Suprapubic skin (tissue), 4 donors: Measurements from ENCODE around the gene CADPS2. TPM values are rescaled to one million over a fixed set of nuclear protein-coding genes. Genes with fewer than 3 reads are reported as not detected.

Experiments
- DNase-seq, 2 donors: peaks; one replicate each; pipeline ENCODE4 v3.0.0-alpha.2; 2019; ENCODE audit warnings: low spot score in 2 of 2
- H3K27ac ChIP-seq: fragments of 200-600 bp; sonication (generic); one replicate; pipeline ENCODE4 v1.5.1; 2019
- H3K27me3 ChIP-seq: fragments of 200-600 bp; sonication (generic); one replicate; pipeline ENCODE4 v1.5.1; 2019
- H3K36me3 ChIP-seq: fragments of 200-600 bp; sonication (generic); one replicate; pipeline ENCODE4 v1.5.1; 2019
- H3K4me1 ChIP-seq: fragments of 200-600 bp; sonication (generic); one replicate; pipeline ENCODE4 v1.5.1; 2019
- H3K4me3 ChIP-seq: fragments of 200-600 bp; sonication (generic); one replicate; pipeline ENCODE4 v1.5.1; 2019; ENCODE audit warnings: mild to moderate bottlenecking
- H3K9me3 ChIP-seq: fragments of 200-600 bp; sonication (generic); one replicate; pipeline ENCODE4 v1.5.1; 2019
- CTCF ChIP-seq, 2 donors: fragments of 200-600 bp in 1 of 2; fragments of 450-650 bp in 1 of 2; sonication (generic) in 1 of 2; IDR thresholded peaks; one replicate each; pipeline ENCODE4 v1.5.1; 2016 to 2019; ENCODE audit warnings: antibody characterized with exemption in 2 of 2, mild to moderate bottlenecking in 1 of 2, moderate library complexity in 1 of 2
- EP300 ChIP-seq: sonication (generic); formaldehyde crosslinking; IDR thresholded peaks from one replicate; pipeline ENCODE4 v1.6.1; 2017; ENCODE audit warnings: antibody characterized with exemption
- POLR2A ChIP-seq, 2 donors: fragments of 450-650 bp; IDR thresholded peaks; one replicate each; pipeline ENCODE4 v1.6.1; 2017; ENCODE audit warnings: antibody characterized with exemption in 2 of 2, mild to moderate bottlenecking in 2 of 2, moderate library complexity in 2 of 2
- POLR2AphosphoS5 ChIP-seq, 3 donors: sonication (generic); formaldehyde crosslinking; IDR thresholded peaks; one replicate each; pipeline ENCODE4 v1.6.1; 2017; ENCODE audit warnings: antibody characterized with exemption in 3 of 3
- WGBS: methylation state at CpG from one replicate; pipeline ENCODE4 v1.1.5; 2018; 5-methylcytosine and 5-hydroxymethylcytosine counted together
- total RNA-seq, 4 donors: library from RNA; depleted of rRNA; stranded (reverse); fragments of >200 nt; gene quantifications; one replicate each; pipeline ENCODE4 v1.1.0, GENCODE V29; 2016

CADPS2 gene
- total RNA-seq, 4 donors from 2014 or later = 3.9 to 9.8 (median 8.1) TPM

GRCh38 chr7:122467661-122468449 is 418.4 kb downstream of the CADPS2 start:
- H3K9me3 ChIP-seq = no peaks in the 10 kb centered on the region
- 68% methylated on average over 4 of the region's 4 CpGs for WGBS
- no peaks in the 10 kb centered on the region for H3K27me3 ChIP-seq

DNA sequence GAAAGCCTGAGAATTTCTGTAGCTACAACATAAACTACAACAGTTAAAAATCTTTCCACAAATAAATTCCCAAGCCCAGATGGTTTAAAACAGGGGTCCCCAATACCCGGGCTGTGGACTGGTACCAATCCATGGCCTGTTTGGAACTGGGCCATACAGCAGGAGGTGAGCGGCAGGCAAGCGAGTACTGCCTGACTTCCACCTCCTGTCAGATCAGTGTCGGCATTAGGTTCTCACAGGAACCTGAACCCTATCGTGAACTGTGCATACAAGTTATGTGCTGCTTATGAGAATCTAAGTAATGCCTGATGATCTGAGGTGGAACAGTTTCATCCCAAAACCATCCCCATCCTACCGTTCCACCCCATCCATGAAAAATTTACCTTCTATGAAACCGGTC is 421.0 kb downstream of the CADPS2 start:
- no peaks in the 10 kb centered on the region for H3K27me3 ChIP-seq
- no peaks in the 10 kb centered on the region for H3K9me3 ChIP-seq
- H3K36me3 ChIP-seq = no peaks in the 10 kb centered on the region
- WGBS = 95% methylated on average over 7 of the region's 7 CpGs
- TF ChIP-seq POLR2A (IDR thresholded peaks at IDR 0.05) = no peak
- TF ChIP-seq POLR2AphosphoS5 (IDR thresholded peaks at IDR 0.05) = no peak
- no peak for TF ChIP-seq EP300
- no peak for TF ChIP-seq CTCF (IDR thresholded peaks at IDR 0.05)
- DNase-seq = no peak
- H3K27ac ChIP-seq = no peak overlapping the region
- H3K4me3 ChIP-seq = no peak overlapping the region
- no peaks in the 10 kb centered on the region for H3K4me1 ChIP-seq

More at GRCh38 chr7:122467661-122468449, 418.4 kb downstream of the CADPS2 start:
- TF ChIP-seq POLR2A (IDR thresholded peaks at IDR 0.05) (no peak), POLR2AphosphoS5 (IDR thresholded peaks at IDR 0.05) (no peak)
- Histone ChIP-seq H3K4me3 (no peak overlapping the region), H3K27ac (no peak overlapping the region), H3K36me3 (no peaks in the 10 kb centered on the region), H3K4me1 (no peaks in the 10 kb centered on the region)
- DNase-seq = no peak

- TF ChIP-seq POLR2AphosphoS5 (IDR thresholded peaks at IDR 0.05) (no peak), EP300 (no peak), CTCF (IDR thresholded peaks at IDR 0.05) (no peak), POLR2A (IDR thresholded peaks at IDR 0.05) (no peak)
- DNase-seq = no peak
- Histone ChIP-seq H3K36me3 (no peaks in the 10 kb centered on the region), H3K4me1 (no peaks in the 10 kb centered on the region), H3K4me3 (no peak overlapping the region), H3K9me3 (no peaks in the 10 kb centered on the region), H3K27me3 (no peaks in the 10 kb centered on the region), H3K27ac (no peak overlapping the region)
- 47% methylated on average over 1 of the region's 1 CpG for WGBS
Measured at GRCh38 chr7:122463631-122464030, 422.6 kb downstream of the CADPS2 start.

DNA sequence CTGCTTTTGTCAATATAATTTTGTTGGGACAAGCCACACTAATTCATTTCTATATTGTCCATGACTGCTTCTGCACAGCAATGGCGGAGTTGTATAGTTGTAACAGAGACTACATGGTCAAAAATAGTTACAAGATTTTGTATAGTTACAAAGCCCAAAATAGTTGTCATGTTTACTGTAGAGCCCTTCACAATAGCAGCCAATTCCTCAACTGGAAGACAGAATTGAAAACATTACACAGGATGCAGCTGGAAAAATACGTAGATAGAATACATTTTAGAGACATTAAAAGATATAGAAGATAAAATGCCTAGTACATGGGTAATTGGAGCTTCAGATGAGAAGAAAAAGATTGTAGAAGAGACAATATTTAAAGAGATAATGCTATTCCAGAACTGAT is 425.3 kb downstream of the CADPS2 start:
- no peak for TF ChIP-seq EP300
- TF ChIP-seq POLR2AphosphoS5 (IDR thresholded peaks at IDR 0.05) = no peak
- no peak for TF ChIP-seq CTCF (IDR thresholded peaks at IDR 0.05)
- no peak for TF ChIP-seq POLR2A (IDR thresholded peaks at IDR 0.05)

GRCh38 chr7:122457969-122458368 is 428.3 kb downstream of the CADPS2 start:
- no peaks in the 10 kb centered on the region for H3K27me3 ChIP-seq
- WGBS = 63% methylated on average over 3 of the region's 3 CpGs
- H3K4me1 ChIP-seq = no peaks in the 10 kb centered on the region
- DNase-seq = no peak
- no peak overlapping the region for H3K27ac ChIP-seq
- no peaks in the 10 kb centered on the region for H3K9me3 ChIP-seq
- TF ChIP-seq CTCF (IDR thresholded peaks at IDR 0.05) = no peak
- no peak for TF ChIP-seq POLR2A (IDR thresholded peaks at IDR 0.05)
- no peaks in the 10 kb centered on the region for H3K36me3 ChIP-seq
- no peak overlapping the region for H3K4me3 ChIP-seq

More for the DNA sequence above, 425.3 kb downstream of the CADPS2 start:
- Histone ChIP-seq H3K4me3 (no peak overlapping the region), H3K27ac (no peak overlapping the region), H3K36me3 (no peaks in the 10 kb centered on the region), H3K9me3 (no peaks in the 10 kb centered on the region), H3K27me3 (no peaks in the 10 kb centered on the region), H3K4me1 (no peaks in the 10 kb centered on the region)
- no peak for DNase-seq
- 78% methylated on average over 2 of the region's 2 CpGs for WGBS
